HCT116 (cell line): ENCODE results near the gene SMCO4. TPM values are rescaled to one million over a fixed set of nuclear protein-coding genes. Genes with fewer than 3 reads are reported as not detected.

Experiments
- ATAC-seq: fragments of 200-7000 bp; cut with Tn5 transposase; 2 replicates; pipeline ENCODE4 v1.9.1; 2020; ENCODE audit warnings: mild to moderate bottlenecking, moderate library complexity
- Bru-seq: library from RNA; stranded (reverse); fragments of 400-500 nt; gene quantifications from one replicate; lab custom pipeline; 2021; lab: Mats Ljungman, UMichigan
- BruChase-seq, 2 experiments: library from RNA; stranded (reverse); fragments of 400-500 nt; gene quantifications; one replicate each; lab custom pipeline; 2021; lab: Mats Ljungman, UMichigan
- BruUV-seq: library from RNA; stranded (reverse); fragments of 400-500 nt; replicated peaks from 2 replicates; lab custom pipeline; 2021; lab: Mats Ljungman, UMichigan
- CTCF ChIA-PET: fragments of 300-600 bp; sonication (Branson Sonifier 250); formaldehyde crosslinking; loops from one replicate; lab custom pipeline; 2021; ENCODE audit warnings: antibody characterized with exemption; lab: Charles Lee
- POLR2A ChIA-PET: fragments of 300-600, 350-600 bp; sonication (Branson Sonifier 250); formaldehyde crosslinking; loops from one replicate; lab custom pipeline; 2021; ENCODE audit warnings: antibody characterized with exemption; lab: Charles Lee
- RAD21 ChIA-PET, 2 experiments: fragments of 300-600 bp; sonication (Branson Sonifier 250); formaldehyde crosslinking; loops; one replicate each; lab custom pipeline; 2023; ENCODE audit warnings: low total read pairs in 2 of 2; ENCODE audit not compliant: uncharacterized antibody in 2 of 2, unreplicated experiment in 2 of 2, low non-redundant PET in 1 of 2; lab: Charles Lee
- DNase-seq: peaks from one replicate; pipeline ENCODE4 v3.0.0-alpha.2; 2010; ENCODE audit warnings: low read depth, low spot score
- H2AFZ ChIP-seq: fragments of 200-600 bp; shearing (Covaris generic), sonication (generic); 2 replicates; pipeline ENCODE4 v1.6.1; 2017; ENCODE audit warnings: low read depth, mixed run types, mixed read lengths, antibody characterized with exemption, low read length; ENCODE audit not compliant: poor library complexity, severe bottlenecking
- H3K27ac ChIP-seq: 2 replicates; pipeline ENCODE4 v1.5.1; 2012; ENCODE audit warnings: low read depth, low read length
- H3K27me3 ChIP-seq: fragments of 200-600 bp; sonication (generic); 2 replicates; pipeline ENCODE4 v1.6.1; 2016; ENCODE audit warnings: mixed run types, low read length, mixed read lengths; ENCODE audit not compliant: insufficient read depth
- H3K36me3 ChIP-seq, 2 experiments: fragments of 200-500 bp in 1 of 2; fragments of 200-600 bp in 1 of 2; sonication (Bioruptor generic) in 1 of 2; sonication (generic) in 1 of 2; 2 replicates each; pipeline versions ENCODE4 v1.5.1 to v1.6.1; 2014 to 2016; ENCODE audit warnings: low read length in 2 of 2, inconsistent platforms in 1 of 2, mixed read lengths in 1 of 2, mixed run types in 1 of 2; ENCODE audit not compliant: insufficient read depth in 2 of 2, control insufficient read depth in 1 of 2
- H3K4me1 ChIP-seq, 2 experiments: fragments of 200-600 bp in 1 of 2; sonication (generic) in 1 of 2; 2 replicates each; pipeline versions ENCODE4 v1.5.1 to v1.6.1; 2012 to 2017; ENCODE audit warnings: low read length in 2 of 2, inconsistent platforms in 1 of 2, mild to moderate bottlenecking in 1 of 2, mixed read lengths in 1 of 2, mixed run types in 1 of 2, moderate library complexity in 1 of 2; ENCODE audit not compliant: insufficient read depth in 2 of 2, control insufficient read depth in 1 of 2
- H3K4me2 ChIP-seq: fragments of 200-600 bp; sonication (generic); 2 replicates; pipeline ENCODE4 v1.6.1; 2017; ENCODE audit warnings: mixed run types, low read length, mixed read lengths
- H3K4me3 ChIP-seq, 2 experiments: fragments of 200-600 bp in 1 of 2; sonication (generic) in 1 of 2; replicated peaks in 1 of 2; 2 replicates each; pipeline ENCODE4 v1.5.1; 2011 to 2016; ENCODE audit warnings: low read length in 2 of 2, control low read depth in 1 of 2, low read depth in 1 of 2, mild to moderate bottlenecking in 1 of 2, mixed read lengths in 1 of 2, mixed run types in 1 of 2
- H3K79me2 ChIP-seq: fragments of 200-600 bp; sonication (generic); 2 replicates; pipeline ENCODE4 v1.6.1; 2017; ENCODE audit warnings: mild to moderate bottlenecking, mixed run types, low read length, moderate library complexity, mixed read lengths; ENCODE audit not compliant: insufficient read depth
- H3K9ac ChIP-seq: fragments of 200-600 bp; sonication (generic); 2 replicates; pipeline ENCODE4 v1.6.1; 2016; ENCODE audit warnings: low read length, mixed read lengths
- H3K9me2 ChIP-seq: fragments of 200-600 bp; sonication (generic), shearing (Covaris generic); 2 replicates; pipeline ENCODE4 v1.6.1; 2017; ENCODE audit warnings: mixed run types, mild to moderate bottlenecking, moderate library complexity; ENCODE audit not compliant: insufficient read depth
- H3K9me3 ChIP-seq, 2 experiments: fragments of 200-500 bp in 1 of 2; fragments of 200-600 bp in 1 of 2; sonication (Bioruptor generic) in 1 of 2; sonication (generic) in 1 of 2; 2 replicates each; pipeline ENCODE4 v1.6.1; 2014 to 2017; ENCODE audit warnings: low read length in 2 of 2, mixed read lengths in 2 of 2, inconsistent platforms in 1 of 2, low read depth in 1 of 2, mild to moderate bottlenecking in 1 of 2, mixed run types in 1 of 2, moderate library complexity in 1 of 2; ENCODE audit not compliant: control insufficient read depth in 1 of 2, insufficient read depth in 1 of 2
- H4K20me1 ChIP-seq: fragments of 200-600 bp; sonication (generic), shearing (Covaris generic); 2 replicates; pipeline ENCODE4 v1.6.1; 2017; ENCODE audit warnings: mixed run types, mild to moderate bottlenecking, moderate library complexity; ENCODE audit not compliant: insufficient read depth
- CEBPB ChIP-seq: IDR thresholded peaks from 2 replicates; pipeline ENCODE4 v1.6.1; 2012; ENCODE audit warnings: low read depth
- EGR1 ChIP-seq: IDR thresholded peaks from 2 replicates; pipeline ENCODE4 v1.6.1; 2012; ENCODE audit warnings: low read depth
- EZH2phosphoT487 ChIP-seq: fragments of 200-600 bp; IDR thresholded peaks from 2 replicates; pipeline ENCODE4 v1.6.1; 2018; ENCODE audit warnings: antibody characterized with exemption, borderline replicate concordance
- POLR2AphosphoS5 ChIP-seq: IDR thresholded peaks from 2 replicates; pipeline ENCODE4 v1.6.1; 2011; ENCODE audit warnings: mild to moderate bottlenecking, low read depth, low read length, moderate library complexity
- RAD21 ChIP-seq: IDR thresholded peaks from 2 replicates; pipeline ENCODE4 v1.6.1; 2012; ENCODE audit warnings: low read depth, mild to moderate bottlenecking
- SP1 ChIP-seq: IDR thresholded peaks from 2 replicates; pipeline ENCODE4 v1.6.1; 2012; ENCODE audit warnings: low read depth
- SRF ChIP-seq: IDR thresholded peaks from 2 replicates; pipeline ENCODE4 v1.6.1; 2012; ENCODE audit warnings: low read depth
- YY1 ChIP-seq: IDR thresholded peaks from 2 replicates; pipeline ENCODE4 v1.6.1; 2011; ENCODE audit warnings: low read length, low read depth, moderate library complexity, mild to moderate bottlenecking; ENCODE audit not compliant: insufficient replicate concordance; ENCODE audit errors: extremely low read depth
- ZFX ChIP-seq: fragments of 450-650 bp; IDR thresholded peaks from 2 replicates; pipeline ENCODE4 v1.6.1; 2017
- ZNF274 ChIP-seq: fragments of 200-500 bp; sonication (Bioruptor generic); IDR thresholded peaks from 2 replicates; pipeline ENCODE4 v1.6.1; 2014; ENCODE audit warnings: mild to moderate bottlenecking, low read depth, low read length, inconsistent platforms
- intact Hi-C: fragments of 100-400 bp; cut with micrococcal nuclease; formaldehyde crosslinking; loops from 2 replicates; pipeline ENCODE4 v1.10.0; 2022
- long read RNA-seq: library from polyadenylated mRNA; unstranded; transcript quantifications from one replicate; pipeline ENCODE4 v2.0.0, GENCODE V29; 2021; ENCODE audit not compliant: unreplicated experiment
- polyA plus RNA-seq: library from polyadenylated mRNA; unstranded; fragments of >200 nt; gene quantifications from 2 replicates; pipeline ENCODE4 v1.2.1, GENCODE V29; 2012; ENCODE audit warnings: missing spikeins
- total RNA-seq: library from RNA; stranded (reverse); gene quantifications from one replicate; pipeline ENCODE4 v1.2.1, GENCODE V29; 2021; ENCODE audit not compliant: unreplicated experiment
- TF ChIP-seq, protein P1 (sequence below), 3 experiments: fragments of 200-600 bp in 1 of 3; sonication (generic) in 1 of 3; IDR thresholded peaks in 2 of 3; conservative IDR thresholded peaks in 1 of 3; 2 replicates each; pipeline ENCODE4 v1.5.1; 2012 to 2017; ENCODE audit warnings: low read depth in 2 of 3, low read length in 2 of 3, antibody characterized with exemption in 1 of 3, borderline replicate concordance in 1 of 3, control low read depth in 1 of 3, mild to moderate bottlenecking in 1 of 3, mixed read lengths in 1 of 3, mixed run types in 1 of 3, moderate library complexity in 1 of 3; ENCODE audit not compliant: insufficient read depth in 1 of 3
- TF ChIP-seq, protein P2 (sequence below): IDR thresholded peaks from 2 replicates; pipeline ENCODE4 v1.6.1; 2012
- TF ChIP-seq, protein P3 (sequence below): IDR thresholded peaks from 2 replicates; pipeline ENCODE4 v1.6.1; 2012; ENCODE audit warnings: low read depth

The SMCO4 gene, protein sequence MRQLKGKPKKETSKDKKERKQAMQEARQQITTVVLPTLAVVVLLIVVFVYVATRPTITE
- total RNA-seq: 23.1 TPM
- polyA plus RNA-seq: 26.0 and 28.6 TPM in 2 replicates
- percentile 61 among the genes with signal in this experiment for Bru-seq, nascent RNA
- percentile 51 among the genes with signal in this experiment for BruChase-seq, experiment 1, labeled RNA remaining after a 6-hour chase
- percentile 56 among the genes with signal in this experiment for BruChase-seq, experiment 2, labeled RNA remaining after a 2-hour chase
- long read RNA-seq, transcript SMCO4-201 (3 exons, 1,104 nt): major isoform, 14 of 41 reads
- long read RNA-seq, partial matches to known transcripts: 0 of 41 reads
- long read RNA-seq, other reads (novel, unspliced or antisense): 27 of 41 reads

DNA sequence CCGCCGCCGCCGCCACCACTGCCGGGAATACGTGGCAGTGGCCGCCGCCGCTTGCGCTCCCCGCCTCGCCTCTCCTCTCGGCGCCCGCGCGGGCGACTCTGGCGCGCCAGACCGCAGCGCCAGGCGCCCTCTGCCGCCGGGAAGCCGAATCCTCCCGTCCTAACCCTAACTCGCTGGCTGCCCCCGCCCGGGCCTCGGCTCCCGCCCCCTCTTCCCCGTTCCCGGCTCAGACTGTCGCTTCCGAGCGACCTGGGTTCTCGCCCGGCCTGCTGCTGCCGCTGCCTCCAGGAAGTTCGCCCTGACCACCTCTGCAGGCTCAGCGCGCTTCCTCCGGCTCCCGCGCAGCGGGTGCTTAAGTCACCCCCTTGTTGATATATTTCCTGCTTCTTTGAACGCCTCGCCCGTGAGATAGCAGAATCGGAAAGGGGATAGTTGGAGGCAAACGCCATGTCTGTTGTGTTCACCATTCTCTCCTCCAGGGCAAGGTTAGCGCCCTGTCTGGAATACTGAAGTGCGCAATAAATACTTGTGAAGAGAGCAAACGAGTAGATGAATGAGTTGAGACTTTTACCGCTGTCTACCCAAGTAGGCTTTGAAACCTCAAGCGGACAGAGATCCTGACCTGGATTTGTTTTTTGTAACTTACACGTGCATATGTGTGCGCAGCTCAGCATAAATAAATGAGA lies at the start of gene SMCO4:
TSS of gene SMCO4 (minus strand) at position 100 of the 686 bp plus-strand sequence. CDS start 64,202 bp downstream, outside the sequence.
- BruUV-seq: no TSS peak

More for the DNA sequence above, at the start of gene SMCO4:
- peak; percentile 88 for ATAC-seq
- peak; percentile 58 for DNase-seq
- Histone ChIP-seq H3K4me1 (peaks cover 17 to 25% of the 10 kb centered on the region in 2 experiments), H3K36me3 (no peaks in the 10 kb centered on the region), H3K4me3 (peak within 1 kb of the TSS; percentile 74 to 89), H3K79me2 (peaks cover 15% of the 10 kb centered on the region), H3K27me3 (no peaks in the 10 kb centered on the region)
- POLR2A ChIA-PET: no interaction called here
- intact Hi-C loops: loop anchor here (1.0 to 5.0 kb wide), 2 partner anchors 309 to 601 kb away; no protein-coding TSS in a partner anchor
- CTCF ChIA-PET: no interaction called here
- TF ChIP-seq ZFX (no peak; the same call in 1 of the 2 replicates), YY1 (peak; percentile 6), CEBPB (no peak), SP1 (no peak), POLR2AphosphoS5 (peak; percentile 74), EGR1 (peak; percentile 85), SRF (no peak), ZNF274 (no peak), RAD21 (peak; percentile 65), EZH2phosphoT487 (no peak)
- TF ChIP-seq, protein P1, sequence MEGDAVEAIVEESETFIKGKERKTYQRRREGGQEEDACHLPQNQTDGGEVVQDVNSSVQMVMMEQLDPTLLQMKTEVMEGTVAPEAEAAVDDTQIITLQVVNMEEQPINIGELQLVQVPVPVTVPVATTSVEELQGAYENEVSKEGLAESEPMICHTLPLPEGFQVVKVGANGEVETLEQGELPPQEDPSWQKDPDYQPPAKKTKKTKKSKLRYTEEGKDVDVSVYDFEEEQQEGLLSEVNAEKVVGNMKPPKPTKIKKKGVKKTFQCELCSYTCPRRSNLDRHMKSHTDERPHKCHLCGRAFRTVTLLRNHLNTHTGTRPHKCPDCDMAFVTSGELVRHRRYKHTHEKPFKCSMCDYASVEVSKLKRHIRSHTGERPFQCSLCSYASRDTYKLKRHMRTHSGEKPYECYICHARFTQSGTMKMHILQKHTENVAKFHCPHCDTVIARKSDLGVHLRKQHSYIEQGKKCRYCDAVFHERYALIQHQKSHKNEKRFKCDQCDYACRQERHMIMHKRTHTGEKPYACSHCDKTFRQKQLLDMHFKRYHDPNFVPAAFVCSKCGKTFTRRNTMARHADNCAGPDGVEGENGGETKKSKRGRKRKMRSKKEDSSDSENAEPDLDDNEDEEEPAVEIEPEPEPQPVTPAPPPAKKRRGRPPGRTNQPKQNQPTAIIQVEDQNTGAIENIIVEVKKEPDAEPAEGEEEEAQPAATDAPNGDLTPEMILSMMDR (IDR thresholded peaks at IDR 0.05 in 2 of 3, conservative IDR thresholded peaks at IDR 0.05 in 1 of 3; ENCODE audit: borderline replicate concordance in 1 of 3, insufficient read depth in 1 of 3, low read depth in 2 of 3, low read length in 2 of 3): peak; percentile 44 to 67 (median 48)
- TF ChIP-seq, protein P2, sequence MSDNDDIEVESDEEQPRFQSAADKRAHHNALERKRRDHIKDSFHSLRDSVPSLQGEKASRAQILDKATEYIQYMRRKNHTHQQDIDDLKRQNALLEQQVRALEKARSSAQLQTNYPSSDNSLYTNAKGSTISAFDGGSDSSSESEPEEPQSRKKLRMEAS: peak; percentile 55; the same call in 1 of the 2 replicates
- TF ChIP-seq, protein P3, sequence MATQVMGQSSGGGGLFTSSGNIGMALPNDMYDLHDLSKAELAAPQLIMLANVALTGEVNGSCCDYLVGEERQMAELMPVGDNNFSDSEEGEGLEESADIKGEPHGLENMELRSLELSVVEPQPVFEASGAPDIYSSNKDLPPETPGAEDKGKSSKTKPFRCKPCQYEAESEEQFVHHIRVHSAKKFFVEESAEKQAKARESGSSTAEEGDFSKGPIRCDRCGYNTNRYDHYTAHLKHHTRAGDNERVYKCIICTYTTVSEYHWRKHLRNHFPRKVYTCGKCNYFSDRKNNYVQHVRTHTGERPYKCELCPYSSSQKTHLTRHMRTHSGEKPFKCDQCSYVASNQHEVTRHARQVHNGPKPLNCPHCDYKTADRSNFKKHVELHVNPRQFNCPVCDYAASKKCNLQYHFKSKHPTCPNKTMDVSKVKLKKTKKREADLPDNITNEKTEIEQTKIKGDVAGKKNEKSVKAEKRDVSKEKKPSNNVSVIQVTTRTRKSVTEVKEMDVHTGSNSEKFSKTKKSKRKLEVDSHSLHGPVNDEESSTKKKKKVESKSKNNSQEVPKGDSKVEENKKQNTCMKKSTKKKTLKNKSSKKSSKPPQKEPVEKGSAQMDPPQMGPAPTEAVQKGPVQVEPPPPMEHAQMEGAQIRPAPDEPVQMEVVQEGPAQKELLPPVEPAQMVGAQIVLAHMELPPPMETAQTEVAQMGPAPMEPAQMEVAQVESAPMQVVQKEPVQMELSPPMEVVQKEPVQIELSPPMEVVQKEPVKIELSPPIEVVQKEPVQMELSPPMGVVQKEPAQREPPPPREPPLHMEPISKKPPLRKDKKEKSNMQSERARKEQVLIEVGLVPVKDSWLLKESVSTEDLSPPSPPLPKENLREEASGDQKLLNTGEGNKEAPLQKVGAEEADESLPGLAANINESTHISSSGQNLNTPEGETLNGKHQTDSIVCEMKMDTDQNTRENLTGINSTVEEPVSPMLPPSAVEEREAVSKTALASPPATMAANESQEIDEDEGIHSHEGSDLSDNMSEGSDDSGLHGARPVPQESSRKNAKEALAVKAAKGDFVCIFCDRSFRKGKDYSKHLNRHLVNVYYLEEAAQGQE: no peak
- TF ChIP-seq, all 23 proteins: peak for 6
- no peaks in the 10 kb centered on the region for H4K20me1 ChIP-seq
- H3K9ac ChIP-seq: peak within 1 kb of the TSS; percentile 66
- H3K9me2 ChIP-seq: no peaks in the 10 kb centered on the region
- H3K9me3 ChIP-seq: no peaks in the 10 kb centered on the region
- H3K4me2 ChIP-seq: peak within 1 kb of the TSS; percentile 94
- peak within 1 kb of the TSS; percentile 92 for H2AFZ ChIP-seq
- H3K27ac ChIP-seq: peak within 1 kb of the TSS; percentile 52
- RAD21 ChIA-PET: no interaction called here
